ENCODE data around the gene EHBP1L1.

The EHBP1L1 gene

GRCh38 chr11:65535102-65535501 lies 40.8 kb upstream of the EHBP1L1 start:
- TF ChIP-seq CTCF (IDR thresholded peaks at IDR 0.05; ENCODE audit: low read depth, low read length, missing control alignments): no peak
- DNase-seq (ENCODE audit: low read depth): no peak
- H3K4me3 ChIP-seq (ENCODE audit: low read depth, low read length): no peak overlapping the region

GRCh38 chr11:65536412-65537295 lies 39.2 kb upstream of the EHBP1L1 start:
- DNase-seq (ENCODE audit: low read depth): no peak
- no peak overlapping the region for H3K4me3 ChIP-seq (ENCODE audit: low read depth, low read length)

GRCh38 chr11:65537296-65537597 lies 38.6 kb upstream of the EHBP1L1 start:
- no peak for DNase-seq (ENCODE audit: low read depth)
- no peak for TF ChIP-seq CTCF (IDR thresholded peaks at IDR 0.05; ENCODE audit: low read depth, low read length, missing control alignments)

More at GRCh38 chr11:65536412-65537295, 39.2 kb upstream of the EHBP1L1 start:
- TF ChIP-seq CTCF (IDR thresholded peaks at IDR 0.05; ENCODE audit: low read depth, low read length, missing control alignments): no peak

GRCh38 chr11:65537620-65538231 lies 38.1 kb upstream of the EHBP1L1 start:
- no peak overlapping the region for H3K4me3 ChIP-seq (ENCODE audit: low read depth, low read length)
- no peak for TF ChIP-seq CTCF (IDR thresholded peaks at IDR 0.05; ENCODE audit: low read depth, low read length, missing control alignments)
- DNase-seq (ENCODE audit: low read depth): no peak

More at GRCh38 chr11:65537296-65537597, 38.6 kb upstream of the EHBP1L1 start:
- no peak overlapping the region for H3K4me3 ChIP-seq (ENCODE audit: low read depth, low read length)

GRCh38 chr11:65538232-65538914 lies 37.5 kb upstream of the EHBP1L1 start:
- no peak overlapping the region for H3K4me3 ChIP-seq (ENCODE audit: low read depth, low read length)
- no peak for DNase-seq (ENCODE audit: low read depth)
- no peak for TF ChIP-seq CTCF (IDR thresholded peaks at IDR 0.05; ENCODE audit: low read depth, low read length, missing control alignments)

- no peak for TF ChIP-seq CTCF (IDR thresholded peaks at IDR 0.05; ENCODE audit: low read depth, low read length, missing control alignments)
- DNase-seq (ENCODE audit: low read depth): no peak
- H3K4me3 ChIP-seq (ENCODE audit: low read depth, low read length): no peak overlapping the region
Observed at GRCh38 chr11:65538915-65539743, 36.7 kb upstream of the EHBP1L1 start.

All from GM12864 (cell line).